Muscle layer of colon (tissue), 2 donors: ENCODE data around the gene SPEF1.

Experiments
- H3K27ac ChIP-seq: one replicate; pipeline ENCODE4 v1.7.0; 2013; ENCODE audit warnings: low read depth, mild to moderate bottlenecking, low read length, moderate library complexity
- H3K27me3 ChIP-seq, 2 donors: one replicate each; pipeline ENCODE4 v1.7.0; 2013; ENCODE audit warnings: low read length in 2 of 2, mild to moderate bottlenecking in 2 of 2; ENCODE audit not compliant: insufficient read depth in 2 of 2, control insufficient read depth in 1 of 2
- H3K36me3 ChIP-seq: one replicate; pipeline ENCODE4 v1.7.0; 2013; ENCODE audit warnings: mild to moderate bottlenecking, low read length; ENCODE audit not compliant: insufficient read depth
- H3K4me1 ChIP-seq: one replicate; pipeline ENCODE4 v1.7.0; 2013; ENCODE audit warnings: mild to moderate bottlenecking, low read length; ENCODE audit not compliant: insufficient read depth
- H3K4me3 ChIP-seq, 2 donors: one replicate each; pipeline ENCODE4 v1.7.0; 2013; ENCODE audit warnings: low read length in 2 of 2, low read depth in 1 of 2, mild to moderate bottlenecking in 1 of 2, moderate library complexity in 1 of 2
- H3K9ac ChIP-seq: one replicate; pipeline ENCODE4 v1.7.0; 2013; ENCODE audit warnings: low read length
- H3K9me3 ChIP-seq: one replicate; pipeline ENCODE4 v1.7.0; 2013; ENCODE audit warnings: mild to moderate bottlenecking, low read length
- donor health status: abdominal sarcoma.
- donor health status: Adenocarcinoma of cecum.

Gene SPEF1

DNA sequence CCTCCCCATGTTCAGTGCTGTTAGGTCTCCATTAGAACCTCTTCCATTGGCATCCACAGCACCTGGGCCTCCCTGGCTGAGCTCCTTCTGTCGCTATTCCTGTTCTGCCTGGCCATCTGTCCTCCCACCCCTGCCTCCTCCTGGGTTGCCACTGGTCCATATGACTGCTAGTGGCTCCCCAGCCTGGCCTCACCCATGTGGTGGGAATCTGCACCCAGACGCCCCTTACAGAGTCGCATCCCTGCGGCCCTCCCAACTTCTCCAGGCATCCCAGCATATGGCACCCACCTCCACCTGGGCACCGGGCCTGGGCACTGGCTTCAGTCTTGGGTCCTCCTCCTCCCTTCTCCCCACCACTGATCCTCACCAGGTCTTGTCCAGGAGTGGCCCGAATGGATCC is 22.6 kb upstream of the SPEF1 start:
- Histone ChIP-seq H3K27ac (no peak overlapping the region), H3K9ac (no peak overlapping the region), H3K4me3 (no peak overlapping the region), H3K36me3 (peaks cover 64% of the 10 kb centered on the region), H3K9me3 (no peaks in the 10 kb centered on the region), H3K4me1 (peaks cover 46% of the 10 kb centered on the region), H3K27me3 (no peaks in the 10 kb centered on the region)

DNA sequence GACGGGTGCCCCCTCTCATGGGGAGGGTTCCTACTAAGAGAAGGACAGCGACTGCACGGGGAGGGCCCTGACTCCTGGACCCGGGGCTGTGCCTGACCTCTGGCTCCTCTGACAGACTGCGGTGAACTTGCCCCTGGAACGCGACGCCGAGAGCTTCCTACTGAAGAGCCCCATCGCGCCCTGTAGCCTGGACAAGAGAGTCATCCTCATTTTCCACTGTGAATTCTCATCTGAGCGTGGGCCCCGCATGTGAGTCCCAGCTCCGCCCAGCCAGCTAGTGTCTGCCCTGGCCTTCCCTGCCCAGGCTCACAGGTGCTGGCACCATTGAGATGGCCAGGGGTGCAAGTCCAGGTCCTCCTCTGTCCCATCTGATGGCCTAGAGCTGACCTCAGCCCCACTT is 22.0 kb upstream of the SPEF1 start:
- H3K4me3 ChIP-seq = no peak overlapping the region
- no peak overlapping the region for H3K27ac ChIP-seq
- H3K27me3 ChIP-seq = no peaks in the 10 kb centered on the region
- no peaks in the 10 kb centered on the region for H3K9me3 ChIP-seq
- peaks cover 69% of the 10 kb centered on the region for H3K36me3 ChIP-seq
- H3K4me1 ChIP-seq = peaks cover 46% of the 10 kb centered on the region
- H3K9ac ChIP-seq = no peak overlapping the region

DNA sequence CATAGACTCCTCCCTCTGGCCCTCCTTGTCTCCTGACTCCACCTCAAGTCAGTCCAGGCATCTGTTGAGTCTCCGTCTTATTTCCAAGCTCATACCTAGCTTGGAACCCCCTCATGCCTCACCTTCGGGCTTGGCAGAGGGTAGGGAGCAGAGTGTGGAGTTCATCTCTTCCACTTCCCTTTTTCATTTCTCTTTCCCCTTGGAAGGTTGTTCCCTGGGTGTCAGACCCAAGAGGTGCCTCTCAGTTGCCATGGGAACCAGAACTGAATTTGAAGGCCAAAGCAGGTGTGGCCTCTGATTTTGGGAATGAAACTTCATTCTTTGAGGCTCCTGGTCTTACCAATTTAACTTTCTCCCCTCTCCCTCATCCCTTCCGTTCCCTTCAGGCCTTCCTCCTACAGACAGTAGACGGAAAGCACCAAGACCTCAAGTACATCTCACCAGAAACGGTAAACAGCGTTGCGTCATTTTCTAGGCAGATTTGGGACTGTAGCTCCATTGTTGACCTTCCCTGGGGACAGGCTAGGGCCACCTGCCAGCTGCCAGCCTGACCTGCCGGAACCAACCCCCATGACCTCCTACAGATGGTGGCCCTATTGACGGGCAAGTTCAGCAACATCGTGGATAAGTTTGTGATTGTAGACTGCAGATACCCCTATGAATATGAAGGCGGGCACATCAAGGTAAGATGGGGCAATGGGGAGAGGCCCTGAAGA is 21.4 kb upstream of the SPEF1 start:
- Histone ChIP-seq H3K27me3 (no peaks in the 10 kb centered on the region), H3K9ac (no peak overlapping the region), H3K9me3 (no peaks in the 10 kb centered on the region), H3K36me3 (peaks cover 69% of the 10 kb centered on the region), H3K4me1 (peaks cover 46% of the 10 kb centered on the region), H3K27ac (no peak overlapping the region), H3K4me3 (no peak overlapping the region)

DNA sequence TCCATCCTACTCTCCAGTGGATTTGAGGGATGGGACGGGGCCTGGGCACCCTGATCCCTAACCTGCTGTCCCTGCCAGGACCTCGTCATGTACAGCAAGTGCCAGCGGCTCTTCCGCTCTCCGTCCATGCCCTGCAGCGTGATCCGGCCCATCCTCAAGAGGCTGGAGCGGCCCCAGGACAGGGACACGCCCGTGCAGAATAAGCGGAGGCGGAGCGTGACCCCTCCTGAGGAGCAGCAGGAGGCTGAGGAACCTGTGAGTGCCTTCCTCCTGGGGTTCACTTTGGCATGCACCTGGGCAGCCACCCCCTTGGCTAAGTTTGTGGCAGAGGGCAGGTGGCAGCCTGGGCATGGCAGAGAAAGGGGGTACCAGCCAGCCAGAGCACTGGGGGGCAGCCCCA is 20.6 kb upstream of the SPEF1 start:
- H3K4me3 ChIP-seq = no peak overlapping the region
- H3K9me3 ChIP-seq = no peaks in the 10 kb centered on the region
- H3K4me1 ChIP-seq = peaks cover 46% of the 10 kb centered on the region
- H3K27ac ChIP-seq = no peak overlapping the region
- no peaks in the 10 kb centered on the region for H3K27me3 ChIP-seq
- peaks cover 69% of the 10 kb centered on the region for H3K36me3 ChIP-seq
- no peak overlapping the region for H3K9ac ChIP-seq

DNA sequence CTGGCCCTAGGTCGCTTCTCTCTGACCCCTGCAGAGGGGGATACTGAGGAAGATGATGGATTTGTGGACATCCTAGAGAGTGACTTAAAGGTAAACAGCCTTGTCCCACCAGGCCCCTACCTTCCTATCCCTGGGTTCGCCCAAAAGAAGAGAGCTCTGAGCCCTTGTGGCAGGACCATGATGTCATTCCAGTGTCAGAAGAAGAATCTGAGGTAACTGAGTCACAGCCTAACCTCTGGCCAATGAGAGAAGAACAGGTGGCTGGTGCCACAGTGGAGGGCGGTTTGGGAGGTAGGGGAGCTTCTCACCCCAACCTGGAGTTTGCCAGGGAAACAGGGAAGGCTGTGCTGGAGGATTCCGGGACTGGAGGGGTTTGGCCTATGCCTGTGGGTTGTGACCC is 20.1 kb upstream of the SPEF1 start:
- peaks cover 43% of the 10 kb centered on the region for H3K4me1 ChIP-seq
- no peak overlapping the region for H3K4me3 ChIP-seq
- no peak overlapping the region for H3K27ac ChIP-seq
- peaks cover 69% of the 10 kb centered on the region for H3K36me3 ChIP-seq
- H3K9ac ChIP-seq = no peak overlapping the region
- no peaks in the 10 kb centered on the region for H3K9me3 ChIP-seq
- no peaks in the 10 kb centered on the region for H3K27me3 ChIP-seq

DNA sequence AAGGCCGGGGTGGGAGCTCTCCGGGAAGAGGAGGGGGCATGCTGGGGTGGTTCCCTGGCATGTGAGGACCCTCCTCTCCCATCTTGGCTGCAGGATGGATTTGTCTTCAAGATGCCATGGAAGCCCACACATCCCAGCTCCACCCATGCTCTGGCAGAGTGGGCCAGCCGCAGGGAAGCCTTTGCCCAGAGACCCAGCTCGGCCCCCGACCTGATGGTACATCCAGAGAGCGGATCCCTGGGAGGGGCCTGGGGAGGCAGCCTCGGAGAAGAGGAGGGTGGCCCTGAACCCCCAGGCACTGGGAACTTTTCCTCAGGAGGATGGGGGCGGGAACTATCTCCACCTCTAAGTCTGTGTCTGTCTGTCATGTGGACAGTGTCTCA is 19.6 kb upstream of the SPEF1 start:
- Histone ChIP-seq H3K27me3 (no peaks in the 10 kb centered on the region), H3K27ac (no peak overlapping the region), H3K9me3 (no peaks in the 10 kb centered on the region), H3K9ac (no peak overlapping the region), H3K4me3 (no peak overlapping the region), H3K4me1 (peaks cover 39% of the 10 kb centered on the region), H3K36me3 (peaks cover 68% of the 10 kb centered on the region)

DNA sequence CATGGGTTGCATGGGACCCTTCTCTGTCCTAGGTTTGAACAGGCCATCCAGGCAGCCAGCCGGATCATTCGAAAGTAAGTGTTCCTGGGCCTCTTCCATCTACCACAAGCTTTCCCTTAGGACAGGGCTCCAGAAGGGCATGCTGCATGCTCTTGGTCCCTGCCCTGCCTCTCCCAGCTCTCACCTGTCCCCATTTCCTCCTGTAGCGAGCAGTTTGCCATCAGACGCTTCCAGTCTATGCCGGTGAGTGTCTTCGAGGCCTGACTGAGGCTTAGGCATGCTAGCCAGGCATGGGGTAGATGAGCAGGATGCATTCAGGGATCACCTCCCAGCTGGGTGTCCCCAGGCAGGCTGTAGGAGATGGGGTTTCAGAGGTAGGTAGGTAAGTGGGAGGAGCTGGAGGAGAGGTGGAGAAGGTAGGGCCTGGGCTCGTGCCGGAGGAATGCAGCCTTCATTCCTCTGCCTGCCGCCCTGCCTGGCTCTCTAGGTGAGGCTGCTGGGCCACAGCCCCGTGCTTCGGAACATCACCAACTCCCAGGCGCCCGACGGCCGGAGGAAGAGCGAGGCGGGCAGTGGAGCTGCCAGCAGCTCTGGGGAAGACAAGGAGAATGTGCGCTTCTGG is 19.1 kb upstream of the SPEF1 start:
- no peak overlapping the region for H3K9ac ChIP-seq
- H3K36me3 ChIP-seq = peaks cover 63% of the 10 kb centered on the region
- no peak overlapping the region for H3K4me3 ChIP-seq
- H3K9me3 ChIP-seq = no peaks in the 10 kb centered on the region
- H3K4me1 ChIP-seq = peaks cover 35% of the 10 kb centered on the region
- H3K27me3 ChIP-seq = no peaks in the 10 kb centered on the region
- no peak overlapping the region for H3K27ac ChIP-seq

DNA sequence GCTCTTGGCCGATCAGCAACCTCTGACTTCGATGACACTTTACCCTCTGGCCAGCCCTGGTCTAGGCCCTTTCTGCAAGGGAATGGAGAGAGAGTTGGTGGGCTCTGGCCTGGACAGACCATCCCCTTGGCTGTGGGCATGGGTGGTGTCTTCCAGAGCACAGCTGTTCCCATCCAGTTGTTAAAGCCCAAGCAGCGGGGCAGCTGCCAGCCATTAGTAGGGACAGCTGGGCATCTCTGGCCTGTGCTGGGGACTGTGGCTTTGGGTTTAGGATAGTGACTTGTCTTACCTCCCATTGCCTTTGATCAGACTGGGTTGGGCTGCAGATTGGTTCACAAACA is 17.6 kb upstream of the SPEF1 start:
- Histone ChIP-seq H3K36me3 (peaks cover 48% of the 10 kb centered on the region), H3K9ac (no peak overlapping the region), H3K4me1 (peaks cover 41% of the 10 kb centered on the region), H3K27ac (no peak overlapping the region), H3K4me3 (no peak overlapping the region), H3K9me3 (no peaks in the 10 kb centered on the region), H3K27me3 (no peaks in the 10 kb centered on the region)

DNA sequence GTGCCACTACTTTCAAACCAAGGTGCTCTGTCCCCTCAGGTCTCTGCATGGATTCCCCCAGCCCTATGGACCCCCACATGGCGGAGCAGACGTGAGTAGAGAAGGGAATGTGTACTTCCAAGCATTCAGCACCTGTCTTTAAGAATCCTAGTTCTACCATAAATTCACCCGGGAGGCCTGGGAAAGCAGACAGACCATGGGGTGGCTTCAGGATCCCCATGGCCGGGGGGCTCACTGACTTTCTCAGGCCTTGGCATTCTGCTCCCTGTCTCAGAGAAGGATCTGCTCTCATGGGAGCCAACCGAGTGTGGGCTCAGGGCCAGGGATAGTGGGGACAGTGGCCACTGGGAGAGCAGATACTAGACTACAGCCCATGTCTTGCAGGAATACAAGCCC is 17.1 kb upstream of the SPEF1 start:
- Histone ChIP-seq H3K9me3 (no peaks in the 10 kb centered on the region), H3K4me1 (peaks cover 41% of the 10 kb centered on the region), H3K27me3 (no peaks in the 10 kb centered on the region), H3K36me3 (peaks cover 43% of the 10 kb centered on the region), H3K9ac (no peak overlapping the region), H3K4me3 (no peak overlapping the region), H3K27ac (no peak overlapping the region)

DNA sequence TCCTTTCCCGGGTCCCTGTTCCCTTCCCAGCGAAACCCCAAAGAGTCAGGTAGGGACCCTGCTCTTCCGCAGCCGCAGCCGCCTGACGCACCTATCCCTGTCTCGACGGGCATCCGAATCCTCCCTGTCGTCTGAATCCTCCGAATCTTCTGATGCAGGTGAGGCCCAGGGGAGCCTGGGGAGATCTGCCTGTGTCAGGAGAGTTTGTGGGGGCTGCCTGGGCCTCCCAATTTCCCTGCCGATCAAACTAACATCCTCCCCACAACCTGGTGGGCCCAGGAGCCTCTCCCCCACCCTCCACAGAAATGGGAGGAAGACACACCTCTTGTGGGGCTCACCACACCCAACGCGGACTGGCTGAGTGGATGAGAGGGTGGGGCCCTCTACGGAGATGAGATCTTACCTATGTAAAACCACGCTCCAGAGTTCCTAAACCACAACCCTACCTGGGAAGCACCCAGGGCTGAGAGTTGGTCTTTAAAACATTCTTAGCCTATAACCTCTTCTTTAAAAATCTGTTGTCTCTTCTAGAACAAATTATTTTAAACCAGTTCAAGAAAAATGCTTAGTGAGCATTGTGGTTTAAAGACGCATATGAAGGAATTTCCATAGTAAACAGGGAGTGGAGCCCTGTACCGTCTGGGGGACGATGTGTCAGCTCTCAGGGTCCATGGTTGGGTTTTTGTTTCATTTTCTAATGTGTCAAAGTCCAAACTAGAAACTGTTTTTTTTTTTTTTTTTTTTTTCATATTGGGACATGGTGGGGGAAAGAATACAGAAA is 16.5 kb upstream of the SPEF1 start:
- Histone ChIP-seq H3K27ac (no peak overlapping the region), H3K27me3 (no peaks in the 10 kb centered on the region), H3K4me1 (peaks cover 41% of the 10 kb centered on the region), H3K9ac (no peak overlapping the region), H3K36me3 (peaks cover 37% of the 10 kb centered on the region), H3K4me3 (peak overlapping the region in 1 of 2 donors; percentile 53), H3K9me3 (no peaks in the 10 kb centered on the region)

DNA sequence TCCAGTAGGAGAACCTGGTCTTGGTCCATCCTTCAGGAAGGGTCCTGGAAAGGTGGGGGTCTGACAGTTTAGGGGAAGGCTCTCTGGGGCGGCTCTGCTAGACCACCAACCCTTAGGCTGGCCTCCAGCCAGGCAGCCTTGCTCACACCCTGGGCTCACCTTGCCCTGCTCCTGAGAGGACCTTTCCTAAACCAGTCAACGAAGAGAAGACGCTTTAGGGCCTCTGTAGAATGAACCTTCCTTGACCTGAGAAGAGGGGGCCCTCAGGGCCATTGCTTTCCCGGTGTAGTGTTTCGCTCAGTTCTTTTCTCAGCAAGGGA is 15.9 kb upstream of the SPEF1 start:
- Histone ChIP-seq H3K4me1 (peaks cover 41% of the 10 kb centered on the region), H3K27ac (no peak overlapping the region), H3K36me3 (peaks cover 31% of the 10 kb centered on the region), H3K4me3 (peak overlapping the region in 1 of 2 donors; percentile 53), H3K9ac (peak overlapping the region; percentile 33), H3K27me3 (no peaks in the 10 kb centered on the region), H3K9me3 (no peaks in the 10 kb centered on the region)
